Left ventricle myocardium superior (tissue), 1 donor: ENCODE measurements around the gene ATXN10. TPM values are rescaled to one million over a fixed set of nuclear protein-coding genes. Genes with fewer than 3 reads are reported as not detected.
"Not testable (repeated sequence)": the region's sequence is repeated elsewhere in the genome, so short reads cannot be mapped to it uniquely, and the experiment has no call there.

Source experiments
- ATAC-seq: fragments of 200-7000 bp; cut with Tn5 transposase; one replicate; pipeline ENCODE4 v1.9.1; 2020; ENCODE audit warnings: mild to moderate bottlenecking, moderate library complexity
- DNase-seq: peaks from one replicate; pipeline ENCODE4 v3.0.0-alpha.2; 2020
- intact Hi-C: fragments of 100-400 bp; cut with micrococcal nuclease; formaldehyde crosslinking; loops from one replicate; pipeline ENCODE4 v1.11.0; 2022
- long read RNA-seq: library from polyadenylated mRNA; unstranded; transcript quantifications from one replicate; pipeline ENCODE4 v2.0.0, GENCODE V29; 2021
- total RNA-seq: library from RNA; stranded (reverse); fragmentation: NEBNext Ultra II Directional; extraction: Animal tissue kit (Norgen Biotek cat#: 25700); gene quantifications from one replicate; pipeline ENCODE4 v1.2.1, GENCODE V29; 2021
- donor health status: DM: no; HTN: yes; CAD: no; lungs with severe emphysema.

ATXN10 gene, protein sequence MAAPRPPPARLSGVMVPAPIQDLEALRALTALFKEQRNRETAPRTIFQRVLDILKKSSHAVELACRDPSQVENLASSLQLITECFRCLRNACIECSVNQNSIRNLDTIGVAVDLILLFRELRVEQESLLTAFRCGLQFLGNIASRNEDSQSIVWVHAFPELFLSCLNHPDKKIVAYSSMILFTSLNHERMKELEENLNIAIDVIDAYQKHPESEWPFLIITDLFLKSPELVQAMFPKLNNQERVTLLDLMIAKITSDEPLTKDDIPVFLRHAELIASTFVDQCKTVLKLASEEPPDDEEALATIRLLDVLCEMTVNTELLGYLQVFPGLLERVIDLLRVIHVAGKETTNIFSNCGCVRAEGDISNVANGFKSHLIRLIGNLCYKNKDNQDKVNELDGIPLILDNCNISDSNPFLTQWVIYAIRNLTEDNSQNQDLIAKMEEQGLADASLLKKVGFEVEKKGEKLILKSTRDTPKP
- 142 TPM for total RNA-seq
- long read RNA-seq, transcript ATXN10-201 (12 exons, 3,329 nt) = major isoform, 240 of 252 reads
- long read RNA-seq, partial matches to known transcripts = 6 of 252 reads
- long read RNA-seq, other reads (novel, unspliced or antisense) = 6 of 252 reads

DNA sequence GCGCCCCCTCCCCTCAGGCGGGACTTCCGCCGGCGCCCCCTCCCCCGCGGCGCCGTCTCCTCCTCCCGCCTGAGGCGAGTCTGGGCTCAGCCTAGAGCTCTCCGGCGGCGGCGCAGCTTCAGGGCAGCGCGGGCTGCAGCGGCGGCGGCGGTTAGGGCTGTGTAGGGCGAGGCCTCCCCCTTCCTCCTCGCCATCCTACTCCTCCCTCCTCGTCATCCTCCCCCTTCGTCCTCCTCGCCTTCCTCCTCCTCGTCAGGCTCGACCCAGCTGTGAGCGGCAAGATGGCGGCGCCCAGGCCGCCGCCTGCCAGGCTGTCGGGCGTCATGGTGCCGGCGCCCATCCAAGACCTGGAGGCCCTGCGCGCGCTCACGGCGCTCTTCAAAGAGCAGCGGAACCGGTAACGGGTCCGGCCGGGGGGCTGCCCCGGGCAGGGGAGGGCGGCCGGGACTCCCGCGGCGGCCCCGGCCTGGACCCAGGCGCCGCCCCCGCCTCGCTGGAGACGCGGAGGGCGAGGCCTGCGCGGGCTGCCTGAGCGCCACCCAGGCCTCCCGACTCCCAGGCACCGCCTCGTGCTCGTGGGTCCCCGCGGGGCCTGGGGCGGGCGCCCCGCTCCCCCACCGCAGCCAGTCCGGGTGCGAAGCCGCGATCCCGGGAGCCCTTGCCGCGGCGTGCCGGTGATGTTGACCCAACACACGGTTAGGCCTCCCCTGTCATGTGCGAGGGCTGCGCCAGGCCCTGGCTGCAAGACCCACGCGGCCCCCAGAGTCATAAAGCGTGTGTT lies at the start of gene ATXN10:
Gene ATXN10 (plus strand): TSS at position 52 of the 781 bp plus-strand sequence. CDS start 230 bp downstream, at position 282.
- ATAC-seq (peak; percentile 89), DNase-seq (peak; percentile 80)
- intact Hi-C loops = no loop called here

DNA sequence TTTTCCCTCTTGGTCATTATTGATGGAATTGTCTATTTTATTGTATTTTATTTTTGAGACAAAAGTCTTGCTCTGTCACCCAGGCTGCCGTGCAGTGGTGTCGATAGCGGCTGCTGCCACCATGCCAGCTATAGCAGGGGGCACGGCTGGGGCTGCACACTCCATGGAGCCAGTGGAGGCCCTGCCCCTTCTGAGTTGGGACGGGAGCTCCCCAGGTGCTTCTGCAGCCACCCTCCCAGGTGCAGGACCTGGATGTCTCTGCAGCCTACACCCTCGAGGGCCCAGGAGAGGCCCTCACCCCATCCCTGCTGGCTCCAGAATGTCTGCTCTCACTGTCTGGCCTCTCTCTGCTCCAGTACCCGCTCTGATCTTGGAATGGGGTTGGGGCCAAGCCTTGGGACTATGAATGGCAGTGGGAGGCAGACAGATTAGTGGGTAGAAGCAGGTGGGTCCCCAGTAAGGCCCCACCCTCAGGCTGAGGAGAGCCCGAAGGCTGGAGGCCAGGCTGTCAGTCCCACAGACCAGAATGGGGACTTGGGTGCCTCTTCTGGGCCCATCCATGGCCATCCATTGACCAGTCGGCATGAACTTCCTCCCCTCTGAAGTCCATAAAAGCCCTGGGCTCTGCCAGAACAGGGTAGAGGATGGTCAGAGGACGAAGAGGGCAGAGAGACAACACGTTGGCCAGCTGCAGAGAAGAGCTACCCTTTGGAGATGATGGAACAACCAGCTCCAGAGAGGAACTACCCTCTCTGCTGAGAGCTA lies 49.6 kb upstream of the ATXN10 start:
- intact Hi-C loops = no loop called here
- DNase-seq (no peak), ATAC-seq (no peak)

DNA sequence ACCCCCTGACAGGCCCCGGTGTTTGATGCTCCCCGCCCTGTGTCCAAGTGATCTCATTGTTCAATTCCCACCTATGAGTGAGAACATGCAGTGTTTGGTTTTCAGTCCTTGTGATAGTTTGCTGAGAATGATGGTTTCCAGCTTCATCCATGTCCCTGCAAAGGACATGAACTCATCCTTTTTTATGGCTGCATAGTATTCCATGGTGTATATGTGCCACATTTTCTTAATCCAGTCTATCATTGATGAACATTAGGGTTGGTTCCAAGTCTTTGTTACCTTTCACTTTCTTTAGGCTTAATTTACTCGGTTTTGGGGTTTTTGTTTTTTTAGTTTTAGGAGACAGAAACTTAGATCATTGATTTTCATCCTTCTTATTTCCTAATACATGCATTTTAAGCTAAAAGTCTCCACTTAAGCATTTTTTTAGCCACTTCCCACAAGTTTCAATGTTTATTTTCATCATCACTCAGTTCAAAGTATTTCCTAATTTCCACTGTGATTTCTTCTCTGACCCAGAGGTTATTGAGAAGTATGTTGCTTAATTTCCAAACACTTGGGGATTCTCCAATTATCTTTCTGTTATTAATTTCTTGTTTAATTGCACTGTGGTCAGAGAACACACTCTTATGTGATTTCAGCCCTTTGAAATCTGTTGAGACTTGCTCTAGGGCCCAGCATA lies 48.0 kb upstream of the ATXN10 start:
- intact Hi-C loops, ATAC-seq, DNase-seq: not testable (repeated sequence)

DNA sequence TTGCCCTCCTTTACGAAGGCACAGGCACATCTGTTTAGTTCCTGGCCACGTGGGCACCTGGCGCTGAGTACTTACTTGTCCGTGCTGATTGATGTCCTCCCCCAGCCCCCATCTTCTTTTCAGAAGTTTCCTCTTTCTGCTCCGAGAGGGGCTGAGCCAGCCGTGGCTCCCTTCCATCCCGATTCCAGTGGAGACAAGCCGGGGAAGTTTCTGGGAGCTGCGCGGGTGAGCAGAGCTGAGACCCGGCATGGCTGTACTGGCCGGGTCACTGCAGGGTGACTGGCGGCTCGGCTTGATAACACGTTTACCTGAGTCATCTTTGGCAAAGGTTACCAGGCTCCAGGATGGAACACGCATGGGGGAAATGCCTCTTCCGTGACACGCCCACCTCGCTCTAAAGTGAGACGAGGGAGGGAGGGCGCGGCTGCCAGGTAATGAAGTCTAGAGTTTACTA lies 45.4 kb upstream of the ATXN10 start:
- ATAC-seq (no peak), DNase-seq (no peak)
- intact Hi-C loops = no loop called here

GRCh38 chr22:45627489-45628233 lies 44.0 kb upstream of the ATXN10 start:
- no peak for ATAC-seq
- DNase-seq = no peak
- intact Hi-C loops = no loop called here

DNA sequence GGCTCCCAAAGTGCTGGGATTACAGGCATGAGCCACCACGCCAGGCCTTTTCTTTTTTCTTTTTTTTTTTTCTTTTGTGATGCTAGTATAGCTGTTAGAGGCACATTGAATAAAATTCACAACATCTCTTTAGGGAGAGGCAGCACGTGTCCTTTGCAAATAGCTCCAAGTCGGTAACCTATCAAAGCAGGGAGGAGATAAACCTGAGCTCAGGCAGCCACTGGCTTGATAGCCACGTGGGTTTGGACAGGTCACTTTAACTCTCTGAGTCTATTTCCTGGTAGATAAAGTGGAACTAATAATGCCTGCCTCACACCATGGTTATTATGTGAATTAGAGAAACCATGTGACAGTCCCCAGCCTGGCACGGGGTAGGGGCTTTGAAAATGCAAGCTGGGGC lies 43.1 kb upstream of the ATXN10 start:
- DNase-seq = no peak
- no peak for ATAC-seq
- intact Hi-C loops = no loop called here

DNA sequence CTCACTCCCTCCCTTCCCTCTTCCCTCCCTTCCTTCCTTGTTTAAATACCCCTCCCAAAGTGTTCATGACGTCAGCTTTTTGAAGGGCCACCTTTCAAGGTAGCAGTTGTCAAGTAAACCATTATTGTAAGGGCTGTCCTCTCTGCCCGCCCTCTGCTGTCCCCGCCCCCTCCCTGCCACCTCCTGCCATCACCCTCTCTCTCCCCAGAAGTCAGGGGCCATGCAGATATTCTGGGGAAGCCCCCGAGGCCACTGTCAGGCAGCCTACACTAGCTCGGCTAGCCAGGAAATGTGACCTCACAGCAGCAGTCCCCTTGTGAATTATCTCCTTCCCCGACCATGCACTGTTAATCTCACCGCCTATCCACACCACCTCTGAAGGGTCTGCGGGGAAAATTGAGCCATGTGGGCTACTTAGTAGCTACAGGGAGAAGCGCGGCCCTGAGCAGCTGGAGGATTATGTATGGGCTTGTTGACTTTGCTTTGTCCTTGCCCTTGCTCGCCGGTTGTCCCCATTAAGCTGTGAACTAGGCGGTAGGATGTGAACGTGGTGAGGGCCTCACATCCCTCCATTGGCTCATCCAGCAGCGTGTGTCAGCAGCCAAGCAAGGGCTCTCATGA lies 42.1 kb upstream of the ATXN10 start:
- intact Hi-C loops = no loop called here
- no peak for DNase-seq
- ATAC-seq = no peak

GRCh38 chr22:45630436-45630835 lies 41.2 kb upstream of the ATXN10 start:
- ATAC-seq (no peak), DNase-seq (no peak)
- intact Hi-C loops = no loop called here

DNA sequence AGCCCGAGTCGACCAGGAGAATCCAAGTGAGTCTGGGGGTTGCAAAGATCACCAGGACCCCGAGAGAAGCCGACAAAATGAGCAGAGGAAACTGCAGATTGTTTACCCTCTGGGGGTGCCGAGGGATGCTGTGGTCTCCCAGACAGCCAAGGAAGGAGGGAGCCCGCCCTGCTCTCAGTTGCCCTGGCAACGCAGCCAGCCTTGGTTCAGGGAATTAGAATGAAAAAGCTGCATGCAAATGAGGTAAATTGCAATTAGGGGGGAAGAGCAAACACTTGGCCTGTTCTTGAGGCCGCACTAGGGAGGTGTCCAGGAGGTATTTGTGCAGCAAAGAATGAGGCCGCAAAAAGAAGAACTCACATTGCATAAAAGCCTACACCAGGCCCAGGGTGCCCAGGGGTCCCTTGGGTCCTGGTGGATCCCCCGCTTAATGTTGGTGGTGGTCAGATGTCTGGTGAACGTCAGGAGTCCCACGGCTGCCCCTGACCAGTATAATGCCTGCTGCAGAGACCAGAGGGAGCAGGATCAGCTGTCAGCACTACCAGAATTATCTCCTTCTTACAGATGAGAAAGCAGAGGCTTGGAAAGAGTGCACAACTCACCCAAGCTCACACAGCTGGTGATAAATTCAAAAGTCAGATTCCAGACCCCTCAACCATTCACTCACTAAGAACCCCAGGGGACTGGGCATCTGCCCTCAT lies 40.3 kb upstream of the ATXN10 start:
- intact Hi-C loops = no loop called here
- DNase-seq (no peak), ATAC-seq (no peak)

GRCh38 chr22:45631841-45632238 lies 39.8 kb upstream of the ATXN10 start:
- DNase-seq (no peak), ATAC-seq (no peak)
- intact Hi-C loops = no loop called here

- peak; percentile 60 for ATAC-seq
- DNase-seq = peak; percentile 37
- intact Hi-C loops = no loop called here
Measured at GRCh38 chr22:45632791-45633515, 38.7 kb upstream of the ATXN10 start.

GRCh38 chr22:45636683-45637082 lies 35.0 kb upstream of the ATXN10 start:
- ATAC-seq (no peak), DNase-seq (no peak)
- intact Hi-C loops = no loop called here

DNA sequence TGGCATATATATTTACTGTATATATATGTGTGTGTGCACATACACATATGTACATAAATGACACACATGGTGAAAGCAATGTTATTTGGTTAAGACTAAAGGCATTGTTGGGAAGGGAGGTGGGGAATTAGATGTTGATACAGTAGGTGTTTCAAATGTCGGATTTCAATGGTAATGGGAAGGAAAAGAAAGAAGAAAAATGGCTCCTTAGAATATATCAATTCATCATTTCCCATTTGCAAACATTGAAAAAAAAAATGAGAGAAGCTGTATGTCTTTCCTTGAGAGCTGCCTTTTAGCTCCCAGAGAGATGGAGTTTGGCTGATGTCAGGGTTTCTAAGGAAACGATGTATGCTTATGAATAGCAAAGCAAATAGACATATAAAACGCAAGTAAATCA lies 33.4 kb upstream of the ATXN10 start:
- ATAC-seq = no peak
- intact Hi-C loops = no loop called here

DNA sequence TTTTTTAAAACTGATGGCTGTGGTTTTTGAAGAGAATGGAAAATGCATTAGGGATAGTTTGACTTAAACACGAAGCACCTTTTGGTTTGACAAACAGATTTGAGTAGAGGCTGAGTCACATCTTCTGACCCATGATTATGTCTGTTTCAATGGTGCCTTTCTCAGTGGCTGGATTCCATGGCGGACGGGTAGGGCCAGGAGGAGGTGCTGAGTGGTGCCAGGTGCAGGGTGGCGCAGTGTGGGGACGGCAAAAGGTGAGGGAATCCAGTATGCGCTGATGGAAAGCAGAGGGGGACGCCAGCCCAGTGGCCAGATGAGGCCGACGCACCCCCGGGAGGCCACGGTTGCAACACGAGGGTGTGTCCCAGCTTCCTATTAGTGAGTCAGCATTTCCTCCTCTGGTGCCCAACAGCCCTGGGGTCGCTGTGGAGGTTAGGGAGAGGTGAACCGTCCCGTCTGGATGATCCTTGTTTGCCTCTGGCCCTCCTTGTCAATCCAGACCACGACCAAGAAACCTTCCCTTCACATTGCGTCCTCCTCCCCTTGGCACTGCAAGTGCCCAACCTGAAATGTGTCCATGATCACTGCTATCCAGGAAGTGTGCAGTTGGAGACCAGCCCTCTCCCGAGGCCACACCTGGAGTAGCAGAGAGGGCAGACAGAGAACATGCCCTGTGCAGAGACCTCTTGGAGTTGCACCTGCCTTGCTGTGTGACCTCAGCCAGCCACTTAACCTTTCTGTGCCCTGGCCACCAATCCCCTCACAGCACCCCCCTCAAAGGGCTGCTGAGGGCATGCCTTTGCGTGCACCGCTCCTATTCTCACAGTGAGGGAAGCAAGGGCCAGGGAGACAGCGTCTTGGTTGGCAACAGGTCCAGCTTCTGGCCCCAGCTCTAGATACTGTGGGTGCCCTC lies 32.5 kb upstream of the ATXN10 start:
- intact Hi-C loops = no loop called here
- DNase-seq = peak; percentile 65
- peak; percentile 56 for ATAC-seq

More for the DNA sequence above, 33.4 kb upstream of the ATXN10 start:
- no peak for DNase-seq

DNA sequence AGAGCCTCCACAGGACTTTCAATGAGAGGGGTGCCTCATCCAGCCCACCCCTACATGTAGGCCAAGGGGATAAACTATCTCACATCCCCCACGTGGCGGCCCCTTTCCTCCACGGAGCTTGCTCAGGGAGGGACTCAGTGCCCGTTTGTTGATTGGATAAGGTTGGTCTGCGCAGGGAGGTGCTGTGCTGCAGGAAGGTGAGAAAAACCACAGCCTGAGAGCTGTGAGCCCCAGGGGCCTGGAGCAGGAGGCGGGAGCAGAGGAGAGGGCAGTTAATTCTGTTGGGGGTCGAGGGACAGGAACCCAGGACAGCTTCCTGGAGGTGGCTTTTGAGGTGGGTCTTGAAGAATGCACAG lies 31.9 kb upstream of the ATXN10 start:
- DNase-seq (no peak), ATAC-seq (no peak)
- intact Hi-C loops = no loop called here
